GM12878 (cell line): ENCODE results near the gene TOPAZ1.

Experiments
- CTCF ChIP-seq, 3 experiments: IDR thresholded peaks in 2 of 3; conservative IDR thresholded peaks in 1 of 3; 2 replicates each; pipeline ENCODE4 v1.5.1; 2011; ENCODE audit warnings: low read depth in 3 of 3, low read length in 3 of 3, mild to moderate bottlenecking in 3 of 3, control low read depth in 2 of 3, moderate library complexity in 2 of 3, inconsistent platforms in 1 of 3, mixed read lengths in 1 of 3; ENCODE audit not compliant: control insufficient read depth in 2 of 3, insufficient read depth in 1 of 3; ENCODE audit errors: extremely low read depth in 1 of 3
- FOS ChIP-seq: IDR thresholded peaks from 3 replicates; pipeline ENCODE4 v1.6.1; 2011; ENCODE audit warnings: borderline replicate concordance; ENCODE audit not compliant: insufficient read length; ENCODE audit errors: extremely low read depth
- HCFC1 ChIP-seq: fragments of 150-350 bp; IDR thresholded peaks from 2 replicates; pipeline ENCODE4 v1.6.1; 2014; ENCODE audit warnings: low read length
- JUNB ChIP-seq: IDR thresholded peaks from 2 replicates; pipeline ENCODE4 v1.6.1; 2016; ENCODE audit warnings: antibody characterized with exemption, mild to moderate bottlenecking
- JUND ChIP-seq: IDR thresholded peaks from 2 replicates; pipeline ENCODE4 v1.6.1; 2012; ENCODE audit warnings: low read depth, mild to moderate bottlenecking, low read length, improper control_type of control experiment, moderate library complexity
- NFIC ChIP-seq: IDR thresholded peaks from 2 replicates; pipeline ENCODE4 v1.6.1; 2012; ENCODE audit warnings: low read depth, mild to moderate bottlenecking, inconsistent platforms, low read length, moderate library complexity
- PRDM15 ChIP-seq: fragments of 450-650 bp; formaldehyde crosslinking; IDR thresholded peaks from 2 replicates; pipeline ENCODE4 v1.4.0; 2020; ENCODE audit warnings: mild to moderate bottlenecking, moderate library complexity
- SIN3A ChIP-seq: IDR thresholded peaks from 2 replicates; pipeline ENCODE4 v1.6.1; 2012; ENCODE audit warnings: low read depth, low read length, improper control_type of control experiment
- SMC3 ChIP-seq: IDR thresholded peaks from 2 replicates; pipeline ENCODE4 v1.6.1; 2011; ENCODE audit warnings: low read length, improper control_type of control experiment, borderline replicate concordance
- SUPT20H ChIP-seq: IDR thresholded peaks from 2 replicates; pipeline ENCODE4 v1.6.1; 2011; ENCODE audit warnings: low read depth, mild to moderate bottlenecking, low read length, moderate library complexity, borderline replicate concordance; ENCODE audit not compliant: control insufficient read depth
- TAF1 ChIP-seq: IDR thresholded peaks from 2 replicates; pipeline ENCODE4 v1.6.1; 2011; ENCODE audit warnings: mild to moderate bottlenecking, low read depth, low read length, borderline replicate concordance
- USF1 ChIP-seq: IDR thresholded peaks from 2 replicates; pipeline ENCODE4 v1.6.1; 2011; ENCODE audit warnings: borderline replicate concordance, low read depth, mild to moderate bottlenecking, moderate library complexity, mixed read lengths, low read length; ENCODE audit not compliant: insufficient read depth; ENCODE audit errors: extremely low read length
- ZNF274 ChIP-seq: IDR thresholded peaks from one replicate; pipeline ENCODE4 v1.8.0; 2011; ENCODE audit not compliant: insufficient read length, insufficient read depth

- TF ChIP-seq SUPT20H: no peak
- TF ChIP-seq FOS: no peak
- no peak for TF ChIP-seq CTCF (IDR thresholded peaks at IDR 0.05 in 2 of 3, conservative IDR thresholded peaks at IDR 0.05 in 1 of 3; ENCODE audit: control insufficient read depth in 2 of 3, extremely low read depth in 1 of 3, insufficient read depth in 1 of 3, low read depth in 3 of 3, low read length in 3 of 3)
- no peak for TF ChIP-seq ZNF274
- TF ChIP-seq PRDM15 (CRISPR knock-in tag): no peak
- no peak for TF ChIP-seq TAF1
- no peak for TF ChIP-seq JUNB
- no peak for TF ChIP-seq SMC3
- no peak for TF ChIP-seq SIN3A
- no peak for TF ChIP-seq JUND
- no peak for TF ChIP-seq NFIC
- no peak for TF ChIP-seq USF1
- TF ChIP-seq HCFC1: no peak
These were observed 15.1 kb upstream of the TOPAZ1 start for GRCh38 chr3:44226573-44226972.
